Measurements from ENCODE around the gene SMAD7. TPM values are rescaled to one million over a fixed set of nuclear protein-coding genes. Genes with fewer than 3 reads are reported as not detected.

Gene SMAD7
- total and polyA plus RNA-seq, 10 of the 15 experiments (the other 5 are each of a cell fraction or from before 2014, with no cell fraction given) = 1.3 to 22.5 (median 8.0) TPM

DNA sequence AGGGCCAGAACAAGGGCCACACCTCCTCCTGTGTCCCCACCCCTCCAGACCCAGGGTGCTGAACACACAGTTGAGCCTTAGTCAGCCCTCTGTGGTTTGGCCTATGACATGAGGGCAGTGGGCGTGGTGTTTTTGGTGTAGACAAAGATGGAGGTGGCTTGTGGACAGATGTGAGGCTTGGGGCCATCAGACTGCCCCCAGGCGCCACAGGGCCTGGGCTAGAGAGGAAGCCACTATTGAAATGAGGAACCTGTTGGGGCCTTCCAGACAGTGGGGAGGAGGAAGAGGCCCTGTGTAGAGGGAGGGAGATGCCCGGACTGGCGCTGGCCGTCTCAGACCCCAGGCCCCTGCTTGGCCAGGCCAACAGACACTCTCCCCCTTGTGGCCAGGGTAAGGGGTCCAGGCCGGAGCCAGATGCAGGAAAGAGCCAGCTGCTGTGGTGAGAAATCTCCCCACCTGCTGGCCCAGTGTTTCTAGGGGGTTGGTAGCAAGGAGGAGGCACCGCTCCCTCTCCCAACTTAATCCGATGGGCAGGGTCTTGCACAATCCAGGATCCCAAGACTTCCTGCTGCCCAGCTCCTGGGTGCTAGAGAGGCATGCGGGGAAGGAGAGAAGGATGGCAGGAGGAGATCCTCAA, 53.8 kb downstream of the SMAD7 start (continued):
- TF ChIP-seq TCF3 (IDR thresholded peaks at IDR 0.05; ENCODE audit: borderline replicate concordance, insufficient read depth, low read depth, low read length) (0 out of 2 replicates have a peak, but pooled peaks have one; percentile 33), ZNF217 (IDR thresholded peaks at IDR 0.05) (no peak), HSF1 (IDR thresholded peaks at IDR 0.05; ENCODE audit: low read depth, low read length) (no peak)
- TF ChIP-seq, protein P1, sequence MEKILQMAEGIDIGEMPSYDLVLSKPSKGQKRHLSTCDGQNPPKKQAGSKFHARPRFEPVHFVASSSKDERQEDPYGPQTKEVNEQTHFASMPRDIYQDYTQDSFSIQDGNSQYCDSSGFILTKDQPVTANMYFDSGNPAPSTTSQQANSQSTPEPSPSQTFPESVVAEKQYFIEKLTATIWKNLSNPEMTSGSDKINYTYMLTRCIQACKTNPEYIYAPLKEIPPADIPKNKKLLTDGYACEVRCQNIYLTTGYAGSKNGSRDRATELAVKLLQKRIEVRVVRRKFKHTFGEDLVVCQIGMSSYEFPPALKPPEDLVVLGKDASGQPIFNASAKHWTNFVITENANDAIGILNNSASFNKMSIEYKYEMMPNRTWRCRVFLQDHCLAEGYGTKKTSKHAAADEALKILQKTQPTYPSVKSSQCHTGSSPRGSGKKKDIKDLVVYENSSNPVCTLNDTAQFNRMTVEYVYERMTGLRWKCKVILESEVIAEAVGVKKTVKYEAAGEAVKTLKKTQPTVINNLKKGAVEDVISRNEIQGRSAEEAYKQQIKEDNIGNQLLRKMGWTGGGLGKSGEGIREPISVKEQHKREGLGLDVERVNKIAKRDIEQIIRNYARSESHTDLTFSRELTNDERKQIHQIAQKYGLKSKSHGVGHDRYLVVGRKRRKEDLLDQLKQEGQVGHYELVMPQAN (conservative IDR thresholded peaks at IDR 0.05) = no peak

DNA sequence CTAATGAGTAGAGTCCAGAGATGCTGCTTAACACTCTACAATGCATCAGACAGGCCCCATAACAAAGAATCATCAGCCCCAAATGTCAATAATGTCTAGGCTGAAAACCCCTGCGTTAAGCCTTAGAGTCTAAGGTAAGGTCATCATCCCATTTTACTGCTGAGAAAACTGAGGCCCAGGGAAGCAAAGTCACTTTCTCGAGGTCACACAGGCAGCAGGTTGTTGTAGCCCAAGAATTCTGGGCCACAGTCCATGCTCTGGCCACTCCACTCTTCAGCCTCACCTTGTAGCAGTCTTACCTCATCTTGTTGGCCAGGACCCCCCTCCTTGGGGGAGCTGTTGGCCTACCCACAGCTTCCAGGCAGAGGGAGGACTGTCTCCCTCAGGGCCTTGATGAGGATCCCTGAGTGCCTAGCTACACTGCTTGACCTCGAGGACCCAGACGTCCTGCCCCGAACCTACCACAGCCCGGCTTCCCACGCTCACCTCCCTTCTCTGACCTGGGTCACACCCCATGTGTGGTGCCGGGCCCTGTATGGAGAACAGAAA, 54.4 kb downstream of the SMAD7 start:
- Histone ChIP-seq H3K4me3 (no peak overlapping the region), H4K20me1 (ENCODE audit: control insufficient read depth, insufficient read depth) (no peaks in the 10 kb centered on the region), H3K9me3 (replicated peaks; ENCODE audit: control insufficient read depth, insufficient read depth, low read length) (peaks cover 1% of the 10 kb centered on the region; the same call in 2 of the 3 replicates), H3K79me2 (ENCODE audit: control insufficient read depth, insufficient read depth, low read length) (no peaks in the 10 kb centered on the region), H3K27ac (ENCODE audit: control insufficient read depth, insufficient read depth) (peak overlapping the region; percentile 34; the same call in 1 of the 2 replicates), H3K4me2 (ENCODE audit: control insufficient read depth, insufficient read depth) (no peak overlapping the region), H2AFZ (ENCODE audit: control insufficient read depth, low read depth, low read length) (peak overlapping the region; percentile 84), H3K4me1 (ENCODE audit: control insufficient read depth, insufficient read depth, low read length) (peaks cover 13% of the 10 kb centered on the region), H3K27me3 (replicated peaks in 1 of 2; ENCODE audit: control insufficient read depth in 2 of 2, insufficient read depth in 2 of 2, low read length in 1 of 2) (no peaks in the 10 kb centered on the region), H3K9ac (ENCODE audit: control insufficient read depth, insufficient read depth, low read length) (no peak overlapping the region), H3K36me3 (ENCODE audit: control insufficient read depth in 2 of 2, insufficient read depth in 2 of 2, low read length in 1 of 2) (no peaks in the 10 kb centered on the region)
- ChIA-PET POLR2A (no interaction called here), CTCF (interaction anchor here (0.5 kb wide), 1 partner anchor 74 kb away, joined by 4 read pairs; no protein-coding TSS in a partner anchor), SMC1A (ENCODE audit: uncharacterized antibody, unreplicated experiment) (interaction anchor here (0.8 to 1.3 kb wide), 3 partner anchors 27 to 118 kb away, joined by 3 to 4 read pairs (median 4); no protein-coding TSS in a partner anchor), RAD21 (ENCODE audit: unreplicated experiment) (no interaction called here)
- ATAC-seq = no peak
- DNase-seq (ENCODE audit: low read depth, low spot score) = no peak
- 65% methylated on average over 8 of the region's 8 CpGs for WGBS (ENCODE audit: insufficient coverage, insufficient replicate concordance, low lambda C conversion rate, missing lambda C conversion rate)
- no peak for FAIRE-seq
- no TSS peak for BruUV-seq (replicated peaks)
- in situ Hi-C loops (cut with MboI) (no loop called here), intact Hi-C loops (cut with micrococcal nuclease; ENCODE audit: unreplicated experiment) (no loop called here)
- no peak for TF ChIP-seq MTA3 (IDR thresholded peaks at IDR 0.05; ENCODE audit: borderline replicate concordance, low read length)
- TF ChIP-seq SMARCA5 (IDR thresholded peaks at IDR 0.05) = no peak
- no peak for TF ChIP-seq FOS (IDR thresholded peaks at IDR 0.05; ENCODE audit: borderline replicate concordance, extremely low read depth, insufficient read length)
- no peak for TF ChIP-seq NFXL1 (IDR thresholded peaks at IDR 0.05; ENCODE audit: borderline replicate concordance)
- no peak for TF ChIP-seq PAX5 (IDR thresholded peaks at IDR 0.05; ENCODE audit: borderline replicate concordance, low read depth, low read length)
